ENCODE data around the gene ZIM2. TPM values are rescaled to one million over a fixed set of nuclear protein-coding genes. Genes with fewer than 3 reads are reported as not detected.

Gene ZIM2
- total RNA-seq, 1 experiment from 2014 or later, result not detected

DNA sequence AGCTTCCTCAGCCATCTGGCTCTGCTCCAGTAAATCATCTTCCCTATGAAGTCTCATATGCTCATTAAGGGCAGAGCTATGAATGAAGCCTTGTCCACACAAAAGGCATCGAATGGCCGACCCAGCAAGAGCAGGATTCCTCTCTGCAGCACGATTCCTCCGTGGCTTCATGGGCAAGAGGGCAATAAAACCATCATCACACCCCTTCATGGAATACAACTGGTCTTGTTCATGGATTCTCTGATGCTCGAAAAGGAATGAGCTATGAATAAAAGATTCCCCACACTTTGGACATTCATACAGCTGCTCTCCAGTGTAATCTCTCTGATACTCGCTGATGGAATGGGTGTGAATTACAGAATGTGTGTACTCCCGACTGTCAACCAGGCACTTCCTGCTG is 25.9 kb downstream of the ZIM2 start:
- Mint-ChIP-seq H3K4me3 (no peak overlapping the region), H3K4me1 (no peaks in the 10 kb centered on the region), H3K27me3 (ENCODE audit: low read depth) (peaks cover 16% of the 10 kb centered on the region), H3K27ac (no peak overlapping the region), H3K9me3 (peaks cover 95% of the 10 kb centered on the region), H3K36me3 (peaks cover 88% of the 10 kb centered on the region)
- ATAC-seq, result no peak
- POLR2A ChIA-PET, result no interaction called here
- CTCF ChIA-PET, result no interaction called here
- TF ChIP-seq SOX15 (CRISPR knock-in tag; IDR thresholded peaks at IDR 0.05), result no peak
- no peak for TF ChIP-seq SMAD3 (CRISPR knock-in tag; IDR thresholded peaks at IDR 0.05; ENCODE audit: borderline replicate concordance)
- TF ChIP-seq, protein P1, sequence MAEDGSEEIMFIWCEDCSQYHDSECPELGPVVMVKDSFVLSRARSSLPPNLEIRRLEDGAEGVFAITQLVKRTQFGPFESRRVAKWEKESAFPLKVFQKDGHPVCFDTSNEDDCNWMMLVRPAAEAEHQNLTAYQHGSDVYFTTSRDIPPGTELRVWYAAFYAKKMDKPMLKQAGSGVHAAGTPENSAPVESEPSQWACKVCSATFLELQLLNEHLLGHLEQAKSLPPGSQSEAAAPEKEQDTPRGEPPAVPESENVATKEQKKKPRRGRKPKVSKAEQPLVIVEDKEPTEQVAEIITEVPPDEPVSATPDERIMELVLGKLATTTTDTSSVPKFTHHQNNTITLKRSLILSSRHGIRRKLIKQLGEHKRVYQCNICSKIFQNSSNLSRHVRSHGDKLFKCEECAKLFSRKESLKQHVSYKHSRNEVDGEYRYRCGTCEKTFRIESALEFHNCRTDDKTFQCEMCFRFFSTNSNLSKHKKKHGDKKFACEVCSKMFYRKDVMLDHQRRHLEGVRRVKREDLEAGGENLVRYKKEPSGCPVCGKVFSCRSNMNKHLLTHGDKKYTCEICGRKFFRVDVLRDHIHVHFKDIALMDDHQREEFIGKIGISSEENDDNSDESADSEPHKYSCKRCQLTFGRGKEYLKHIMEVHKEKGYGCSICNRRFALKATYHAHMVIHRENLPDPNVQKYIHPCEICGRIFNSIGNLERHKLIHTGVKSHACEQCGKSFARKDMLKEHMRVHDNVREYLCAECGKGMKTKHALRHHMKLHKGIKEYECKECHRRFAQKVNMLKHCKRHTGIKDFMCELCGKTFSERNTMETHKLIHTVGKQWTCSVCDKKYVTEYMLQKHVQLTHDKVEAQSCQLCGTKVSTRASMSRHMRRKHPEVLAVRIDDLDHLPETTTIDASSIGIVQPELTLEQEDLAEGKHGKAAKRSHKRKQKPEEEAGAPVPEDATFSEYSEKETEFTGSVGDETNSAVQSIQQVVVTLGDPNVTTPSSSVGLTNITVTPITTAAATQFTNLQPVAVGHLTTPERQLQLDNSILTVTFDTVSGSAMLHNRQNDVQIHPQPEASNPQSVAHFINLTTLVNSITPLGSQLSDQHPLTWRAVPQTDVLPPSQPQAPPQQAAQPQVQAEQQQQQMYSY (CRISPR knock-in tag; IDR thresholded peaks at IDR 0.05), result no peak
- TF ChIP-seq, protein P2, sequence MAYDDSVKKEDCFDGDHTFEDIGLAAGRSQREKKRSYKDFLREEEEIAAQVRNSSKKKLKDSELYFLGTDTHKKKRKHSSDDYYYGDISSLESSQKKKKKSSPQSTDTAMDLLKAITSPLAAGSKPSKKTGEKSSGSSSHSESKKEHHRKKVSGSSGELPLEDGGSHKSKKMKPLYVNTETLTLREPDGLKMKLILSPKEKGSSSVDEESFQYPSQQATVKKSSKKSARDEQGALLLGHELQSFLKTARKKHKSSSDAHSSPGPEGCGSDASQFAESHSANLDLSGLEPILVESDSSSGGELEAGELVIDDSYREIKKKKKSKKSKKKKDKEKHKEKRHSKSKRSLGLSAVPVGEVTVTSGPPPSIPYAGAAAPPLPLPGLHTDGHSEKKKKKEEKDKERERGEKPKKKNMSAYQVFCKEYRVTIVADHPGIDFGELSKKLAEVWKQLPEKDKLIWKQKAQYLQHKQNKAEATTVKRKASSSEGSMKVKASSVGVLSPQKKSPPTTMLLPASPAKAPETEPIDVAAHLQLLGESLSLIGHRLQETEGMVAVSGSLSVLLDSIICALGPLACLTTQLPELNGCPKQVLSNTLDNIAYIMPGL (CRISPR knock-in tag; IDR thresholded peaks at IDR 0.05), result no peak
- no peak for TF ChIP-seq JAZF1 (CRISPR knock-in tag; IDR thresholded peaks at IDR 0.05)
- no peak for TF ChIP-seq CREM (CRISPR knock-in tag; IDR thresholded peaks at IDR 0.05)
- TF ChIP-seq NR1H2 (CRISPR knock-in tag; IDR thresholded peaks at IDR 0.05), result no peak
- TF ChIP-seq MXD4 (CRISPR knock-in tag; IDR thresholded peaks at IDR 0.05; ENCODE audit: borderline replicate concordance), result no peak
- TF ChIP-seq, protein P3, sequence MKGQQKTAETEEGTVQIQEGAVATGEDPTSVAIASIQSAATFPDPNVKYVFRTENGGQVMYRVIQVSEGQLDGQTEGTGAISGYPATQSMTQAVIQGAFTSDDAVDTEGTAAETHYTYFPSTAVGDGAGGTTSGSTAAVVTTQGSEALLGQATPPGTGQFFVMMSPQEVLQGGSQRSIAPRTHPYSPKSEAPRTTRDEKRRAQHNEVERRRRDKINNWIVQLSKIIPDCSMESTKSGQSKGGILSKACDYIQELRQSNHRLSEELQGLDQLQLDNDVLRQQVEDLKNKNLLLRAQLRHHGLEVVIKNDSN (CRISPR knock-in tag; IDR thresholded peaks at IDR 0.05), result no peak
- TF ChIP-seq RORB (CRISPR knock-in tag; IDR thresholded peaks at IDR 0.05), result no peak
- TF ChIP-seq, protein P4, sequence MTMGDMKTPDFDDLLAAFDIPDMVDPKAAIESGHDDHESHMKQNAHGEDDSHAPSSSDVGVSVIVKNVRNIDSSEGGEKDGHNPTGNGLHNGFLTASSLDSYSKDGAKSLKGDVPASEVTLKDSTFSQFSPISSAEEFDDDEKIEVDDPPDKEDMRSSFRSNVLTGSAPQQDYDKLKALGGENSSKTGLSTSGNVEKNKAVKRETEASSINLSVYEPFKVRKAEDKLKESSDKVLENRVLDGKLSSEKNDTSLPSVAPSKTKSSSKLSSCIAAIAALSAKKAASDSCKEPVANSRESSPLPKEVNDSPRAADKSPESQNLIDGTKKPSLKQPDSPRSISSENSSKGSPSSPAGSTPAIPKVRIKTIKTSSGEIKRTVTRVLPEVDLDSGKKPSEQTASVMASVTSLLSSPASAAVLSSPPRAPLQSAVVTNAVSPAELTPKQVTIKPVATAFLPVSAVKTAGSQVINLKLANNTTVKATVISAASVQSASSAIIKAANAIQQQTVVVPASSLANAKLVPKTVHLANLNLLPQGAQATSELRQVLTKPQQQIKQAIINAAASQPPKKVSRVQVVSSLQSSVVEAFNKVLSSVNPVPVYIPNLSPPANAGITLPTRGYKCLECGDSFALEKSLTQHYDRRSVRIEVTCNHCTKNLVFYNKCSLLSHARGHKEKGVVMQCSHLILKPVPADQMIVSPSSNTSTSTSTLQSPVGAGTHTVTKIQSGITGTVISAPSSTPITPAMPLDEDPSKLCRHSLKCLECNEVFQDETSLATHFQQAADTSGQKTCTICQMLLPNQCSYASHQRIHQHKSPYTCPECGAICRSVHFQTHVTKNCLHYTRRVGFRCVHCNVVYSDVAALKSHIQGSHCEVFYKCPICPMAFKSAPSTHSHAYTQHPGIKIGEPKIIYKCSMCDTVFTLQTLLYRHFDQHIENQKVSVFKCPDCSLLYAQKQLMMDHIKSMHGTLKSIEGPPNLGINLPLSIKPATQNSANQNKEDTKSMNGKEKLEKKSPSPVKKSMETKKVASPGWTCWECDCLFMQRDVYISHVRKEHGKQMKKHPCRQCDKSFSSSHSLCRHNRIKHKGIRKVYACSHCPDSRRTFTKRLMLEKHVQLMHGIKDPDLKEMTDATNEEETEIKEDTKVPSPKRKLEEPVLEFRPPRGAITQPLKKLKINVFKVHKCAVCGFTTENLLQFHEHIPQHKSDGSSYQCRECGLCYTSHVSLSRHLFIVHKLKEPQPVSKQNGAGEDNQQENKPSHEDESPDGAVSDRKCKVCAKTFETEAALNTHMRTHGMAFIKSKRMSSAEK (CRISPR knock-in tag; IDR thresholded peaks at IDR 0.05; ENCODE audit: borderline replicate concordance), result no peak
- TF ChIP-seq NR2C2 (CRISPR knock-in tag; IDR thresholded peaks at IDR 0.05), result no peak
- TF ChIP-seq MYBL2 (CRISPR knock-in tag; IDR thresholded peaks at IDR 0.05), result no peak
- no peak for TF ChIP-seq FOXK1 (CRISPR knock-in tag; IDR thresholded peaks at IDR 0.05)
- no peak for TF ChIP-seq ZNF317 (CRISPR knock-in tag; IDR thresholded peaks at IDR 0.05; ENCODE audit: borderline replicate concordance, low read depth)
- TF ChIP-seq, protein P5, sequence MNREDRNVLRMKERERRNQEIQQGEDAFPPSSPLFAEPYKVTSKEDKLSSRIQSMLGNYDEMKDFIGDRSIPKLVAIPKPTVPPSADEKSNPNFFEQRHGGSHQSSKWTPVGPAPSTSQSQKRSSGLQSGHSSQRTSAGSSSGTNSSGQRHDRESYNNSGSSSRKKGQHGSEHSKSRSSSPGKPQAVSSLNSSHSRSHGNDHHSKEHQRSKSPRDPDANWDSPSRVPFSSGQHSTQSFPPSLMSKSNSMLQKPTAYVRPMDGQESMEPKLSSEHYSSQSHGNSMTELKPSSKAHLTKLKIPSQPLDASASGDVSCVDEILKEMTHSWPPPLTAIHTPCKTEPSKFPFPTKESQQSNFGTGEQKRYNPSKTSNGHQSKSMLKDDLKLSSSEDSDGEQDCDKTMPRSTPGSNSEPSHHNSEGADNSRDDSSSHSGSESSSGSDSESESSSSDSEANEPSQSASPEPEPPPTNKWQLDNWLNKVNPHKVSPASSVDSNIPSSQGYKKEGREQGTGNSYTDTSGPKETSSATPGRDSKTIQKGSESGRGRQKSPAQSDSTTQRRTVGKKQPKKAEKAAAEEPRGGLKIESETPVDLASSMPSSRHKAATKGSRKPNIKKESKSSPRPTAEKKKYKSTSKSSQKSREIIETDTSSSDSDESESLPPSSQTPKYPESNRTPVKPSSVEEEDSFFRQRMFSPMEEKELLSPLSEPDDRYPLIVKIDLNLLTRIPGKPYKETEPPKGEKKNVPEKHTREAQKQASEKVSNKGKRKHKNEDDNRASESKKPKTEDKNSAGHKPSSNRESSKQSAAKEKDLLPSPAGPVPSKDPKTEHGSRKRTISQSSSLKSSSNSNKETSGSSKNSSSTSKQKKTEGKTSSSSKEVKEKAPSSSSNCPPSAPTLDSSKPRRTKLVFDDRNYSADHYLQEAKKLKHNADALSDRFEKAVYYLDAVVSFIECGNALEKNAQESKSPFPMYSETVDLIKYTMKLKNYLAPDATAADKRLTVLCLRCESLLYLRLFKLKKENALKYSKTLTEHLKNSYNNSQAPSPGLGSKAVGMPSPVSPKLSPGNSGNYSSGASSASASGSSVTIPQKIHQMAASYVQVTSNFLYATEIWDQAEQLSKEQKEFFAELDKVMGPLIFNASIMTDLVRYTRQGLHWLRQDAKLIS (CRISPR knock-in tag; IDR thresholded peaks at IDR 0.05; ENCODE audit: borderline replicate concordance), result no peak
- TF ChIP-seq, protein P6, sequence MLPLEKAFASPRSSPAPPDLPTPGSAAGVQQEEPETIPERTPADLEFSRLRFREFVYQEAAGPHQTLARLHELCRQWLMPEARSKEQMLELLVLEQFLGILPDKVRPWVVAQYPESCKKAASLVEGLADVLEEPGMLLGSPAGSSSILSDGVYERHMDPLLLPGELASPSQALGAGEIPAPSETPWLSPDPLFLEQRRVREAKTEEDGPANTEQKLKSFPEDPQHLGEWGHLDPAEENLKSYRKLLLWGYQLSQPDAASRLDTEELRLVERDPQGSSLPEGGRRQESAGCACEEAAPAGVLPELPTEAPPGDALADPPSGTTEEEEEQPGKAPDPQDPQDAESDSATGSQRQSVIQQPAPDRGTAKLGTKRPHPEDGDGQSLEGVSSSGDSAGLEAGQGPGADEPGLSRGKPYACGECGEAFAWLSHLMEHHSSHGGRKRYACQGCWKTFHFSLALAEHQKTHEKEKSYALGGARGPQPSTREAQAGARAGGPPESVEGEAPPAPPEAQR (CRISPR knock-in tag; IDR thresholded peaks at IDR 0.05), result no peak
- no peak for TF ChIP-seq HMGA2 (CRISPR knock-in tag; IDR thresholded peaks at IDR 0.05)
- TF ChIP-seq ATF1 (CRISPR knock-in tag; IDR thresholded peaks at IDR 0.05), result no peak
- TF ChIP-seq, protein P7, sequence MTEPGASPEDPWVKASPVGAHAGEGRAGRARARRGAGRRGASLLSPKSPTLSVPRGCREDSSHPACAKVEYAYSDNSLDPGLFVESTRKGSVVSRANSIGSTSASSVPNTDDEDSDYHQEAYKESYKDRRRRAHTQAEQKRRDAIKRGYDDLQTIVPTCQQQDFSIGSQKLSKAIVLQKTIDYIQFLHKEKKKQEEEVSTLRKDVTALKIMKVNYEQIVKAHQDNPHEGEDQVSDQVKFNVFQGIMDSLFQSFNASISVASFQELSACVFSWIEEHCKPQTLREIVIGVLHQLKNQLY (CRISPR knock-in tag; IDR thresholded peaks at IDR 0.05), result no peak
- no peak for DNase-seq (ENCODE audit: low spot score)
